ENCODE results near the gene PDE4D. TPM values are rescaled to one million over a fixed set of nuclear protein-coding genes. Genes with fewer than 3 reads are reported as not detected.

The PDE4D gene
- total and polyA plus RNA-seq, 11 donors, result 5.2 to 68.3 (median 42.1) TPM

- WGBS, 4 donors, result 87 to 94% (median 91%) methylated on average over 1 of the region's 1 CpG
- Histone ChIP-seq H3K4me1 (no peaks in the 10 kb centered on the region), H3K36me3 (no peaks in the 10 kb centered on the region), H3K27ac (no peak overlapping the region), H3K9me3 (peaks cover 0 to 3% (median 0%) of the 10 kb centered on the region in 12 donors), H3K4me3 (no peak overlapping the region), H3K27me3 (no peaks in the 10 kb centered on the region)
- intact Hi-C loops (cut with DNase I), result no loop called here
- TF ChIP-seq CTCF (IDR thresholded peaks at IDR 0.05), result no peak
- no peak for TF ChIP-seq POLR2A (IDR thresholded peaks at IDR 0.05)
- peak in 4 of 5 donors; percentile 11 to 48 (median 36) for DNase-seq
- ATAC-seq, result peak; percentile 55 to 91 (median 82)
Observed at GRCh38 chr5:59640411-59640810, 253.1 kb downstream of the PDE4D start.

GRCh38 chr5:59637884-59638580, 255.5 kb downstream of the PDE4D start:
- ATAC-seq, result no peak
- intact Hi-C loops (cut with DNase I), result no loop called here

GRCh38 chr5:59629561-59629960, 264.0 kb downstream of the PDE4D start:
- DNase-seq (no peak), ATAC-seq (no peak)
- 92 to 96% (median 94%) methylated on average over 4 of the region's 4 CpGs for WGBS, 4 donors
- no peak for TF ChIP-seq POLR2A (IDR thresholded peaks at IDR 0.05)
- no peak for TF ChIP-seq CTCF (IDR thresholded peaks at IDR 0.05)
- Histone ChIP-seq H3K4me1 (no peaks in the 10 kb centered on the region), H3K36me3 (no peaks in the 10 kb centered on the region), H3K27ac (no peak overlapping the region), H3K4me3 (no peak overlapping the region), H3K9me3 (peaks cover 0 to 16% (median 0%) of the 10 kb centered on the region in 12 donors), H3K27me3 (no peaks in the 10 kb centered on the region)
- intact Hi-C loops (cut with DNase I), result no loop called here

More at GRCh38 chr5:59637884-59638580, 255.5 kb downstream of the PDE4D start:
- no peaks in the 10 kb centered on the region for H3K4me1 ChIP-seq
- TF ChIP-seq CTCF (IDR thresholded peaks at IDR 0.05) (no peak), POLR2A (IDR thresholded peaks at IDR 0.05) (no peak)
- DNase-seq, result no peak
- WGBS, 4 donors, result 80 to 90% (median 86%) methylated on average over 4 of the region's 4 CpGs
- H3K36me3 ChIP-seq, result no peaks in the 10 kb centered on the region
- no peak overlapping the region for H3K27ac ChIP-seq
- H3K9me3 ChIP-seq, result peaks cover 0 to 13% (median 0%) of the 10 kb centered on the region in 12 donors
- no peaks in the 10 kb centered on the region for H3K27me3 ChIP-seq
- H3K4me3 ChIP-seq, result no peak overlapping the region

GRCh38 chr5:59628062-59628828, 265.3 kb downstream of the PDE4D start:
- no peaks in the 10 kb centered on the region for H3K4me1 ChIP-seq
- TF ChIP-seq CTCF (IDR thresholded peaks at IDR 0.05), result no peak
- no peak for TF ChIP-seq POLR2A (IDR thresholded peaks at IDR 0.05)
- H3K9me3 ChIP-seq, result peaks cover 0 to 10% (median 0%) of the 10 kb centered on the region in 12 donors
- WGBS, 4 donors, result 61 to 75% (median 66%) methylated on average over 2 of the region's 2 CpGs
- no peak for DNase-seq
- H3K27ac ChIP-seq, result no peak overlapping the region
- H3K27me3 ChIP-seq, result no peaks in the 10 kb centered on the region
- H3K36me3 ChIP-seq, result no peaks in the 10 kb centered on the region
- no peak for ATAC-seq
- no peak overlapping the region for H3K4me3 ChIP-seq
- intact Hi-C loops (cut with DNase I), result no loop called here

All from heart left ventricle (tissue), 16 donors.